ENCODE measurements around the gene MACROD1.

GRCh38 chr11:64165481-64165841 is 452 bp downstream of the MACROD1 start:
- TF ChIP-seq EZH2 (IDR thresholded peaks at IDR 0.05; ENCODE audit: insufficient read depth, poor library complexity, severe bottlenecking) (no peak), EZH2phosphoT487 (IDR thresholded peaks at IDR 0.05; ENCODE audit: insufficient read depth, low read depth) (no peak)

All from GM23248 (cell line).